HG03095 (cell line): Measurements from ENCODE around the gene KDELR1.
A peak's percentile ranks its signal among the peaks of the same experiment; 100 is the strongest.

ENCODE experiments used
- ATAC-seq: cut with Tn5 transposase; IDR thresholded peaks from one replicate; pipeline ENCODE4 v1.9.1; 2021; ENCODE audit warnings: moderate library complexity; ENCODE audit not compliant: unreplicated experiment

KDELR1 gene

DNA sequence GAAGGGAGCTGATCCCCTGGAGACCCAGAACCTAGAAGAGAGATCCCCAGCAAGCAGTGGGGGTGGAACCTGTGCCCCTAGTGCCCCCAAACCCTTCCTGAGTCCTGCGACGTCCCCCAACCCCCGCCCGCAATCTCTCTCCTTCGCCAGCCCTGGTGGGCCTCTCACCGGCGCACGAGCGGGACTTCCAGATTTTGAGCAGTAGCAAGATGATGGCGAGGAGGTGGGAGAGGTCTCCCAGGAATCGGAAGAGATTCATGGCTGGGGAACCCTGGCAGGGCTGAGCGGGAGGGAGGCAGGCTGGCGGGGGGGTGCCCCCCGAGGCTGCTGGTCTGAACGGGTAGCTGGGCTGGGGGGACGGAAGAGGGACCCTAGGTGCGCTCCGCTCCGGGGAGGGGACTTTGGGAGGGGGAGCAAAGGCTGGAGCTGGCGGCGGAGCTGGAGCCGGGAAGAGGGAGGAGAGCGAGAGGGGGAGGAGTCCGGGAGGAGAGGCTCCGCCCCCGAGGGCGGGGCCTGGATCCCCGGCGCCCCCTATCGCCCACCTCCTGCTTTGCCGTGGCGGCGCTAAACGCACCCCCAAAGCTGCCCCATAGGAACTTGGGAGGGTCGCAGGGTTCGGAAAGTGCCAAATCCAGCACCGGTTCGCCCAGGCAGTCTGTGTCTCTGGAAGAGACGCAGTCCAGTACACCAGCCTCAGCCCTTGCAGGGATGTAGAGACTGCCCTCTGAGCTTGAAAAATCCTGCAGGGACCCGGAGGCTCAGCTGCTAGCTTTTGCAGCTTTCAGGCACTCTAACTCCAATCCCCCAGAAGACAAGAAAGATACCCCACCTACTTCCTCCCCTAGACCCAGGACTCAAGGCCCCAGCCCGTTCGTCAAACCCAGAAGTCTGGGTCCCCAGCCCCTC is at the start of gene KDELR1:
Gene KDELR1, minus strand, starts transcription at position 452 of the 906 bp plus-strand sequence. Its CDS starts 193 bp downstream, at position 259.
- ATAC-seq: peak; percentile 61

DNA sequence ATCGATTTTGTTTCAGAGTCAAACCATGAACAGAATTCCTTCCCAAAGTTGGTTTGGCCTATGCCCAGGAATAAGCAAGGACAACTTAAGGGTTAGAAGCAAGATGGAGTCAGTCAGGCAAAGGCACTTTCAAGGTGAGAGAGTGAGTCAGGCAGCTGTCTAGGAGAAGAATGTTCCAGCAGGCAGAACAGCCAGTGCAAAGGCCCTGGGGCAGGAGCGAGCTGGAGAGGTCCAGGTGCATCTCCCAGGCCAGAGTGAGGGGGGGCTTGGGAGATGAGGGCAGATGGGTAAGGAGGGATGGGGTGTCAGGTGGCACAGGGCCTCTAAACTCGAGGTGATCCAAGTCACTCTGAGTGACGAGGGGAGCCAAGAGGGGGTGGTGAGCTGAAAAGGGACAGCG is 45.2 kb upstream of the KDELR1 start:
- ATAC-seq: no peak

- no peak for ATAC-seq
Measured at GRCh38 chr19:48433337-48433736, 42.0 kb upstream of the KDELR1 start.

- ATAC-seq: no peak
Measured at GRCh38 chr19:48428670-48429069, 37.3 kb upstream of the KDELR1 start.

DNA sequence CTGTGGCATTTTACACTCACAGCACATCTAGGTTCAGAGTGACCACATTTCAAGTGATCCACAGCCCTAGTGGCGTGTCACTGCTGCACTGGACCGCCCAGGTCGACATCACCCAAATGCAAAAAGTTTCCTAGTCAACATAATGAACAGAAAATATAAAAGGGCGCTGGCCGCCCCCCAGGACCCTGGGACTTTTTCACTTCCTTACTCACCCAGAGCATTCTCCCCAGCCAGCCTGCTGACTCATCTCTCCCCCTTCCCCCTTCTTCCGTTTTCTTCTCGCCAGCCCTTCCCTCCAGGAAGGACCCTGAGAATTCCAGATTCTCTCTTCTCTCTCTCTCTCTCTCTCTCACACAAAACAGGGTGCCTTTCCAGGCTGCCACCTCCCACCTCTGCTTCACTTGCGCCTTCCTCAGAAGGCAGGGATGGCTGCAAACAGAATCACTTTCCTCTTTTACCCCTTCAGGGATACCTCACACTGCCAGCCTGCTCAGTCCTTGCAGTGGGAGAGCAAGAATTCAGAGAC is 33.4 kb upstream of the KDELR1 start:
- no peak for ATAC-seq

DNA sequence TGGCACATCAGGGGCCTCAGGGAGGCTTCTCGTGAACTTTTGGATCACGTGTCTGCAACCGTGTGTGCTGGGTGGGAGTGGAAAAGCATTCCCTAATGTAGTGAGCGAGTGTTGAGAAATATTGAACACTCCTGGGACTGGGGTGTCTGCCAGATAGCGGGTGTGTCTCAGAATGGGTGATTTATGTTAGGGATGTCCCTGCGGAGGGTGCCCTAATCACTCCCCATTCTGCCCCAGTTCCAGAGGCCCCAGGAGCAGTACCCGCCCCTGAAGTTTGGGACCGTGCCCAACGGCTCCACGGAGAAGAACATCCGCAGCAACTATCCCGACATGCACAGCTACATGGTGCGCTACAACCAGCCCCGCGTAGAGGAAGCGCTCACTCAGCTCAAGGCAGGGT is 30.2 kb upstream of the KDELR1 start:
- no peak for ATAC-seq

- ATAC-seq: no peak
Measured at GRCh38 chr19:48419158-48419920, 28.0 kb upstream of the KDELR1 start.

- no peak for ATAC-seq
Measured at GRCh38 chr19:48418317-48419064, 27.1 kb upstream of the KDELR1 start.

- ATAC-seq: no peak
Measured at GRCh38 chr19:48417421-48417820, 26.1 kb upstream of the KDELR1 start.

- no peak for ATAC-seq
Measured at GRCh38 chr19:48415806-48416221, 24.5 kb upstream of the KDELR1 start.

GRCh38 chr19:48415395-48415794 is 24.0 kb upstream of the KDELR1 start:
- ATAC-seq: no peak

DNA sequence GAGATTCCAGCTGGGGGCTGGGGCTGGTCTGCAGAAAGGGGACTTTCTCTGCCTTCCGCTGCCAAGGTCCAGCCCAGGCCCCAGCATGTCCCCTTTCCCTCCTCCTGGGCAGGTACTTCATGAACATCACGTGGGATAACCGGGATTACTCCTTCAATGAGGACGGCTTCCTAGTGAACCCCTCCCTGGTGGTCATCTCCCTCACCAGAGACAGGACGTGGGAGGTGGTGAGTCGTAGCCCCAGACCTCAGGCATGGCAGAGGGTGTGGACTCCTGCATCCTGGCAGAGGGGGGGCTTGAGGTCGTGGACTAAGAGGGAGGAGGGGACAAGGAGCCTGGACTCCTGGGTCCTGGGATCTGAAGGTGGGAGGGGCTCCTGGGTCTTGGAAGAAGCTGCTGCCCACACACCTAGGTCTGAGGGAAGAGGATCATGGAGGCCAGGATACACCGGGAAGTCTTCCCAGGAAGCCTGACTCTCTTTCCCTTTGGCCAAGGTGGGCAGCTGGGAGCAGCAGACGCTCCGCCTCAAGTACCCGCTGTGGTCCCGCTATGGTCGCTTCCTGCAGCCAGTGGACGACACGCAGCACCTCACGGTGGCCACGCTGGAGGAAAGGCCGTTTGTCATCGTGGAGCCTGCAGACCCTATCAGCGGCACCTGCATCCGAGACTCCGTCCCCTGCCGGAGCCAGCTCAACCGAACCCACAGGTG is 22.7 kb upstream of the KDELR1 start:
- ATAC-seq: no peak

DNA sequence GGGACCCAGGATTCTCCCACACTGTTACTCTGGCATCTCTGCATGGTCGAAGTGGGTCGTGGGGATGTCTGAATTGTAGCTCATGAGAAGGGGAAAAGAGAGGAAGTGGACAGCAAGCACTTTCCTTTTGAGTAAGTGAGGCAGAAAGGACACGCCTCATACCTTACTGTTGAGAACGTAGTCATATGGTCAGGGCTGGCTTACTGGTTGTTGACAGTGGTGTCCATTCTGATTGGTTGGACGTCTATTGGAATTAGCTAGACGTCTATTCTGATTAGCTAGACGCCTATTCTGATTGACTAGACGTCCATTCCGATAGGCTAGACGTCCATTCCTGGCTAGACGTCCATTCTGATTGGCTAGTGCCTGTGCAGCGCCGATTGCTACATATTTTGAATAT is 14.5 kb upstream of the KDELR1 start:
- ATAC-seq: no peak

GRCh38 chr19:48405010-48405659 is 13.8 kb upstream of the KDELR1 start:
- no peak for ATAC-seq

GRCh38 chr19:48403606-48404005 is 12.3 kb upstream of the KDELR1 start:
- peak; percentile 53 for ATAC-seq

GRCh38 chr19:48401287-48401686 is 9.9 kb upstream of the KDELR1 start:
- no peak for ATAC-seq

DNA sequence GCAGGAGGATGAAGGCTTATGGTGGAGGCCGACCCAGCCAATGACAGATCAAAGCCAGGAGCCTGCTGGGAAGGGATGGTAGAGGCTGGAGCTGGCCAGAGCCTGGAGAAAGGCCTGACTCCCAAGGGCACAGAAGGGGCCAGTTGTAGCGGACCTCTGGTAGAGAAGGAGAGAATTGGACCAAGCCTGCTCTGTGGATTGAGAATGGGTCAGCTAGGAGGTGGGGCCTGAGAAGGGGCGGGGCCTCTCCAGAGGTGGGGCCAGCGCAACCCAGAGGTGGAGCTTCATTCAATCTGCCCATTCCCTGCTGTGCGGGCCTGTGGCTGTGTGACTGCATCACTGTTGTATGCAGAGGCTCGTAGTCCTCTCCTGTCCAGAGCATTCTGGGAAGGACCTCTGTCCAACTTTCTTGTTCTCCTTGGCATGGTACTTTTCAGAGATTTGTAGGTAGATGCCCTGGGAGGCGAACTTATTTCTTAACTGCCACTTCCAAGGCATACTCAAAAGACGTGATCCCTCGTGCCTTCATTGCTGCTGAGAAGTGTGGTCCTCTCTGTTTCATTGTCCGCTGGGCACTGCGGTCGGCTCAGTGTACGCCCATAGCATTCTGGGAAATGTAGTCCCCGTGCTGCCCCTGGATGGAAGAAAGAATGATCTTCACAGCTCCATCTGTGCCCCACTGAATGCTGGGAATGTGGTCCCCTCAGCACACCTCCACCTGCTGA is 8.8 kb upstream of the KDELR1 start:
- ATAC-seq: no peak

DNA sequence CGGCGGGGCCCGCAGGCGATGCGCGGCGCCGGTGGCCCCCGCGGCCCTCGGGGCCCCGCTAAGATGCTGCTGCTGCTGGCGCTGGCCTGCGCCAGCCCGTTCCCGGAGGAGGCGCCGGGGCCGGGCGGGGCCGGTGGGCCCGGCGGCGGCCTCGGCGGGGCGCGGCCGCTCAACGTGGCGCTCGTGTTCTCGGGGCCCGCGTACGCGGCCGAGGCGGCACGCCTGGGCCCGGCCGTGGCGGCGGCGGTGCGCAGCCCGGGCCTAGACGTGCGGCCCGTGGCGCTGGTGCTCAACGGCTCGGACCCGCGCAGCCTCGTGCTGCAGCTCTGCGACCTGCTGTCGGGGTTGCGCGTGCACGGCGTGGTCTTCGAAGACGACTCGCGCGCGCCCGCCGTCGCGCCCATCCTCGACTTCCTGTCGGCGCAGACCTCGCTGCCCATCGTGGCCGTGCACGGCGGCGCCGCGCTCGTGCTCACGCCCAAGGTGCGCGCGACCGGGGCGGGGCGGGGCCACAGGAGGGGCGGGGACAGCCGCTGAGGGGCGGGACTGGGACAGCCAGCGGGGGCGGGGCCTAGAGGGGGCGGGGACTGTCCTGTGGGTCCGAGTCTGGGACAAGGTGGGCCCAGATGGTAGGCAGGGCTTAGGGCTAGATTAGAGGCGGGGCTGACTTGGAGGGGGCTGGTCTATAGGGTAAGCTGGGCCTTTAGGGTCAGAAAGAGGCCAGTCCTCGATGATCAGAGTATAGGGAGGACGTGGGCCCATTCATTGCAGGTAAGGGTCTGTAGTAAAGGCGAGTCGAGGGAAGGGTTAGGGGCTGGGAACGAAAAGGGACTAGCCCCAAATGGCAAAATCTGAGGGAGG is 7.3 kb upstream of the KDELR1 start:
- ATAC-seq: no peak

DNA sequence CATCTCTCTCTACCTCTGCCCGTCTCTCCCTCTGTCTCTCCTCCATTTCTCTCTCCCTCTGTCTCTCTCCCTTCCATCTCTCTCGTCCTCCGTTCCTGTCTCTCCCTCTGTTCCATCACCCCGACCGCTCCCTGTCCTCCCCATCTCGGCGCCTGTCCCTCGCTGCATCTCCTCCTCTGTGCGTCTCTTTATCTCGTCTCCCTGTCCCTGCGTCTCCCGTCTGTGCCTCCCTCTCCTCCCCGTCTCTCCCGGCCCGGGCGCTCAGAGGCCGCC is 6.7 kb upstream of the KDELR1 start:
- no peak for ATAC-seq
